ENCODE data around the gene SLC13A3. TPM values are rescaled to one million over a fixed set of nuclear protein-coding genes. Genes with fewer than 3 reads are reported as not detected.

Gene SLC13A3
- total RNA-seq, 1 donor from 2014 or later: 1.8 TPM

DNA sequence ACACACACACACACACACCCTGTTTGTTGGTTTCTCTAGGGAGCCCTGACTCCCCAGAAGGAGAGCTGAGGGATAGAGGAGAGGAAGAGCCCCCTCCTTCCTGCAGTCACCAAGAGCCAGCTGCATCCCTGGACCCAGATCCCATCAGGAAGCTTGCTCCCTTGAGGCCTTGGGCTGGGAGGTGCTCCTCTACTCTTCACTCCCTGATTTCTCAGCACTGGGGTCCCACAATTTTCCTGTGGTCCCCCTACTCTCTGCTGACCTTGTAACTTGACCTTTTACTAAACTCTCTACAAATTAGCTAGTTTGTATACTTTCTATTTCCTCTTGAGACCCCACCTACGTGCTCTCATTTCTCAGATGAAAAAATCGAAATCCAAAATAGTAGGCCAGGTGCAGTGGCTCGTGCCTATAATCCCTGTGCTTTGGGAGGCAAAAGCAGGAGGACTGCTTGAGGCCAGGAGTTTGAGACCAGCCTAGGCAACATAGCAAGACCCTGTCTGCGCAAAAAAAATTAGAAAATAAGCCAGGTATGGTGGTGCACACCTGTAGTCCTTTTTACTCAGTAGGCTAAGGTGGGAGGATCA is 95.8 kb downstream of the SLC13A3 start:
- DNase-seq: no peak

DNA sequence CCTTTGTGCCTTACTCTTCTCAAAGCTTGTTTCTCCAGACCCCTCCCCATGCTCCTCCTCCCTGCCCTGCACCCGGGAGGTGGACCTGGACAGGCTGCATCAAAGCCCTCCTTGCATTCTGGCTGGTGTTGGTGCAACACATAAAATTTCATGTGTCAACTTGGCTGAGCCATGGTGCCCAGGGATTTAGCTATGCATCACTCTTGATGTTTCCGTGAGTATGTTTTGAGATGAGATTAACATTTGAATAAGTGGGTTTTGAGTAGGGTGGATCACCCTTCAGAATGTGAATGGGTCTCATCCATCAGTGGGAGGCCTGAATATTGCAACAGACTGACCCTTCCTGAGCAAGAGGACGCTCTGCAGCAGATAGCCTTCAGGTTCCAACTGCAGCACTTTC is 96.4 kb downstream of the SLC13A3 start:
- DNase-seq: no peak

DNA sequence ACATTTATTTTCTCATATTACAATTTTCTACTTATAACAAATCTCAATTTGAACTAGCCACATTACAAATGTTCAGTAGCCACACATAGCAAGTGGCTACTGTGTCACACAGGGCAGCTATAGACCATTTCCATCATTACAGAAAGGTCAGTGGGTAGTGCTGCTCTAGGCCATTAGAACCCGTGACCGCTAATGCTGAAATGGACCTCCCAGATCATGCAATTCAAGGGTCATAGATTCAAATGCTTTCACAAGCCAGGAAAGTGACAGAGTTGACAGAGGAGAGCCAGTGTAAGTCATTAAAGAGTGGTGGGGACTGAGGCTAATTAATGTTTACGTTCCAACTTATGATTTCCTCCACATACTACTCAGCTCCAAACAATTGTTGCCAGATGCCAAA is 97.3 kb downstream of the SLC13A3 start:
- DNase-seq: no peak

DNA sequence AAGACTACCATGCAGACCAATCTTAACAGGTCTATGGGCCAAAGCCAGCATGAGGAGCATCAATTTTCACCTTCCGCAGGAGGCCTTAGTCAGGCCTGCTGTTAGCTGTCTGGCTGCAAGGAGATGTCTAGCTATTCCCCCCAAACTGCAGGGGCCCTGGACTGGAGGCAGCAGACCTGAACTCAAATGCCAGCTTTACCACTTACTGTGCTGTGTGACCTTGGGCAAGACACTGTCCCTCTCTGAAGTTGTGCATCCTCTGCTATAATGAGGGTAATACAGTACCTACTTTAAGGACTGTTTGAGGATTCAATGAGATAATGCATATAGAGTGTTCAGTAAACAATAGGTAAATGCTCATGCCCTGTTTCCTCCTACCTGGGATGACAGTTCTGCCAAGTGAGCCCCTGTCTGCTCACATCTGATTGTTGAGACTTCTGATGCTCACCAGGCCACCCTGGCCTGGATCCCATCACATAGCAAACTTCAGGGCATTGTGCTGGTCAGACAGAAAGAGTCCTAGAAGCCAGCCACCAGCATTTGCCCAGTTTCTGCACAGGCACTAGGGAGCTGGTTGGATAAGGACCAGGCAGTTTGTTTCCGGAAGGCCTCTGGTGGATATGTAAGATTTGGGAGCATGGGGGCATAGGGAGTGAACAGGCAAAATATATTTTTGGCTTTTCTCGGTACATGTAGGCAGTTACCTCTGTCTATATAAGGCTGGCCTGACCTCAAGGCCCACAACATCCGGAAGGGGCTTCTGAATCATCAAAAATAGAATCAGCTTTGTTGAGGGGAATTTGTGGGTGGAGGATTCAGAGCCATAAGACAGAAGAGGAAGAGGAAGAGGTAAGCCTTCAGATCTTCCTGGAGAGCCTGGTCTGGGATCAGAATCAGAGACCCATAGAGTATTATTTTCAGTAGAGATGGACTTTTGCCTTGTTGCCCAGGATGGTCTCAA is 98.5 kb downstream of the SLC13A3 start:
- DNase-seq: no peak

DNA sequence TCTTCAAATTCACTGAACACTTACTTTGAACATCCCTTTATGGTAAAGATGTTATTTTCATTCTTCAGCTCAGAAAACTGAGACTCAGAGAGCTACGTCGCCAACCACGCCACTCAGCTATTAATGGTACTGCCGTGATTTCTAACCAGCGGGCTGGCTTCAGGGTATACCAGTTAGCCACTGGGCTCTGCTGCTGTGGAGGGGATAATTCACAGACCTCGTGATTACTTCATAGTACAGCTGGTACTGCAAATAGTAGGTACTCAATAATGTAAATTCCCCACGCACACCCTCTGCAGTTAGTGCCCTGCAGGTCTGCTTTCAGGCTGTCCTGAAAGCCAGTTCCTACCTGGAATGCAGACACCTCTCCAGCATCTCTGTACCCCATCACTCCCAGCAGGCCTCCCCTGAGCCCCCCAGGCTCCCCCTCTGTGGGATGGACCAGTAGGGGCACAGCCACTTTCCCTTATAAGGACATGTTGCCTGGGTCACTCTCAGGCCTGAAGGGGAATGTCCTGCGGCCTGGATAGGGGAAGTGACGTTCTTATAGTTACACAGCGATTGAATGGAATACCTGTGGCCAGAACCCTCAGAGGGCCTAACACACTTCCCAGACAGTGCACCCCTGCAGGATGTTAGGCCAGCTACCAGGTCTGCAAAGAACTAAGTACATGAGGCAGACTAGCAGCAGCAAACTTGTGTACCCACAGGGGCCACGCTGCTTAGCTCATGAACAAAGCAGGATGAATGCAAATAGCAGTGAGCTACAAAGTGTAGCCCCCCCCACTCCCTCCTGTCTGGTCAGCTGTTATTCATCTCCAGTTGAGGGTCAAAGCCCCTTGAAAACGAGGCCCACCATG is 99.5 kb downstream of the SLC13A3 start:
- DNase-seq: no peak

DNA sequence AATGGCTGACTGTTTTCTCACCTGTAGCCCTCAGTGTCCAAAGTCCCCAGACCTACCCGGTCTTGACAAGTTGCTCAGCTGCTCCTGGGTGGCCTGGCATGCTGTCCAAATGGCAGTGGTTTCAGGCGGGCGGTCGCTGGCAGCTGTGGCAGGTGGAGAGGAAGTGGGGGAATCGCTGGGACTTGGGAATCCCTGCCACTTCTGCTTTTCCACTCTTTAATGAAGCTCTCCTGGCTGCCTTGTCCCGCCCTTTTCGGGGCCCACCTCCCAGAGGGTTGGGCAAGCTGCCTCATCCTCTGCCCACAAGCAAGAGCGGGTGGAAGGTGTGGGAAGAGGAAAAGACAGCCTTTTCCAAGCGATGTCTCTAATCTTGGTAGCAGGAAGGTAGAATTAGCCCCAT is 100.8 kb downstream of the SLC13A3 start, which contains the start of gene OCSTAMP:
TSS of gene OCSTAMP (minus strand) at position 194 of the 400 bp plus-strand sequence. CDS start at position 100, 94 bp downstream.
- DNase-seq: no peak

DNA sequence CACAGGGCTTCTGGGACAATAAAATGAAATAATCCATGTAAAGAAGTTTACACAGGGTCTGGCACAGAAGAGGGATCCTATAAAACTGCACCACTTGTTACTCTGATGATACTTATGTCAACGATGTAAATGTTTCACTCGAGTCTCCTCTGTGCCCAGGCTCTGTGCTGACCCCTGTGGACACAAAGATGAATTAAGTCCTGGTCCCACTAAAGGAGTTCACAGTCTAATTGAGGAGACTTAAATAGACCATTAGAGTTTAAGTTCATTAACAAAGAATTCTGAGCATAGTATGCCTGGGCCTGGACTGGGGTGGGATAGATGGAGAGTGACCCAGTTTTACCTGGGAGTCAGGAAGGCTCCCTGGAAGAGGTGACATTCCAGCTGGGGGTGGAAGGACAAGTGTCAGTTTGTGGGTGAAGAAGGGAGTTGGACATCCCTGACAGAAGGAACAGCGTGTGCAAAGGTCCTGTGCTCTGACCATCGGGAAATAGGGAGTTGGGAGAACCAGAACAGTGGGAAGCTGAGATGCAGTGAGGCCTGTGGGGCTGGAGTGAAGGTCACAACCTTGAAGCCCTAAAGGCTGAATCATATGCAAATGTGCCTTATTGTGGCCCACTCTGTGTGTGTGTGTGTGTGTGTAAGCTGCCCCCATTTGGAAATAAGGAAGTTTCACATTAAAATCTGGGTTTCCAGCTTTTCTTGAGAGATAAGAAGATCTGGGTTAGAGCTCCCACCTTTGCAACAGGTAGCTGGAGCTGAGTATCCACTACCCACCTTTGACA is 101.9 kb downstream of the SLC13A3 start:
- no peak for DNase-seq

DNA sequence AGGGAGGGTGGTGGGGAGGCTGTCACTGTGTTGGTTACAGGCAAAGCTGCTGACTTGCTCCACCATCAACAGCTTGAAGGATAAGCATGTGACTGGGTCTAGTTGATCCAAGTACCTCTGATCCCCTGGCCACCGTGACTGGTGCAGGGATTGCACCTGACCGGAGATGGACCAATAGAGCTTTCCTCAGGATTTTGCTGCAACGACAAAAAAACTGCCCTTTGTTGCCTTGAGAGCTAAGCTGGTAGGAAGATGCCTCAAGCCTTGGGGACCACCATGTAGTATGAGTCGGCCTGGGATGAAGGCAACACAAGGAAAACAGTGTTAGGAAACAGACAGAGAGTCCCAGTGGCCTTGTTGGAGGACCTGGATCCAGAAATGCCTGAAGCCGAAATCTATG is 102.6 kb downstream of the SLC13A3 start:
- DNase-seq: no peak

DNA sequence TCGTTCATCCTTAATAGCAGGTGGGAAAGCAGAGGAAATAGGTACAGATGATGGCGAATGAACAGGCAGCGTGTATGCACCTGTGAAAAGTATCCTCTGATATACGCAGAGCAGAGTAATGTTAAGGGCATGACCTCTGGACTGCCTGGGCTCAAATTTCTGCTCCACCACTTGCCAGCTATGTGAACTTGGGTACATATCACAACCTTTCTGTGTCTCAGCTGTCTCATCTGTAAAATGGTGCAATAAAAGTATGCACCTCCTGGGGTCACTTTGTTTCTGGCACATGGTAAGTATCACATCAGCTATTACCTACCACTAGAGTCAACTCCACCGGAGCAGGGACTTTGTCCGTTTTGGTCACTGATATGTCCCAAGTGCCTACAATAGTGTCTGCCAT is 103.3 kb downstream of the SLC13A3 start:
- no peak for DNase-seq

DNA sequence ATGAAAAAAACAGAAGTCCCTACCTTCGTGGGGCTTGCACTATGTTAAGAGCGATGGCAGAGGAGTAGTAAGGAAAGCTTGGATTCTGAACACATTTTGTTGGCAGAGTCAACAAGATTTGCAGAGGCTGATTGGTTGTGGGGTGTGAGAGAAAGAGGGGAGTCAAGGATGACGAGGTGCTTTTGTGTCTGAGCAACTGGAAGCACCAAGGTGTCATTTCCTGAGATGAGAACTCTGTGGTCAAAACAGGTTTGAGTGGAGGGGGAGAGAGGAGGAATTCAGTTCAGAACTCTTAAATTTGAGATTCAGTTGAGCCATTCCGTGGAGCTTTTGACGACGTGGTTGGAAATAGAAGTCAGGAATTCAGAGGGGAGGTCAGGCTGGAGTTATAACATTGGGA is 104.3 kb downstream of the SLC13A3 start:
- no peak for DNase-seq

DNA sequence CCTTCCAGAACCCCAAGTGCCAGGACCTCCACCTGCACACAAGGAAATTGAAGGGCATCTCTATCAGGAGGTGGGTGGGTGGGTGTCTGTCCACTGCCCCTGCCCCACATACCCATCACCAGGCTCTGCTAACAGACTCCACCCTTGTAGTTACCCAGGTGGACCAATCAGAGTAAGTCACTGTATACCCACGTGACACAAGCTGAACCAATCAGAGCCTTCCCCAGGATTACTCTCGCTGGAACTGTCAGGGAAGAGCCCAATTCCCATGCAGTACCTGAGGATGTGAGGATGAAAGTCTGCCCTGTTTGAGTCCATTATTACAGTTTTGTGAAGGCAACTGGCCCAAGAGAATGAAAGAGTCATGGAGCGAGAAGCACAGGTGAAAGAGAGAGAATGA is 105.0 kb downstream of the SLC13A3 start:
- no peak for DNase-seq

DNA sequence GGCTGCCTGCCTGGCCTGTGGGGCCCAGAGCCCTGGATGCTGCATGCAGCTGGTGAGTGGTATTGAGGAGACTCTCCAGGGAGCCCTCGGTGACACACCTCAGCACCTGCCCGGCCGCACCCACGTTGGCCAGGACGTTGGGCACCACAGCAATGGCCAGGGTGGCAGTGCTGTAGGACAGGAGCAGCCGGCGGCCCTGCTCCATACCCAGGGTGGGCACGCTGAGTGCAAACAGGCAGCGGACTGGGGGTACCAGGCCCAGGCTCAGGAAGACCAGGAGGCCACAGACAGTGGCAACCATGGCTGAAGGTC is 105.5 kb downstream of the SLC13A3 start:
- no peak for DNase-seq

DNA sequence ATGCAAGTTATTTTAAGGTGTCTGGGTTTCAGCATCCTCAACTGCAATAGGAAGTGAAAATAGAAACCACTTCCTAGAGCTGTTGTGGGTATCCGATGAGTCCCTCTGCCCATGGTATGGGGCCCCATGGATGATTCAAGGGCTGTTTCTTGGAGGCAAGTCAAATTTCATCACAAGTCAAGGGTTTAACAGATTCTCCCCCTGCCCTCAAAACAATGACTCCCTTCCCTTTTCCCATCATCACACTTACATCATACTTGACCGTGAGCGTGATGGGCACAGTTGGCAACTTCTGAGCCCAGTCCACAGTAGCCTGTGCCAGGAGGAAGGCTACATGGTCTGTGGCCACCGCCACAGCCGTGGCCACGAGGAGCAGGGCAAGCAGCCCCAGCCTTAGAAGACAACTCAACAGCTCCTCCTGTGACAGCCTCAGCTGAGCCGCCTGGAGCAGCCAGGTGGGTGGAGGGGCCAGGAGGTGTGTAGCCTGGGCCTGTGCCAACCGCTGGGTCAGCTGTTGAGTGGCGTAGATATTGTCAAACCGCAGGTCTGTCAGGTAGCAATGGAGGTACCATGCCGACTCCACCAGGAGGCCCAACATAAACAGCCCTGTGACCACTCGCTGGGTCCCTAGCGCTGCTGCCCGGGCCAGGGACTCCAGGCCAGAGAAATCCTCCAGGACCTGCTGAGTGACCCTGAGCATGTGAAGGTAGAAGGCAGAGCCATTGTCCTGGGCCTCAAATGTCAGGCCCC is 106.0 kb downstream of the SLC13A3 start:
- DNase-seq: no peak

DNA sequence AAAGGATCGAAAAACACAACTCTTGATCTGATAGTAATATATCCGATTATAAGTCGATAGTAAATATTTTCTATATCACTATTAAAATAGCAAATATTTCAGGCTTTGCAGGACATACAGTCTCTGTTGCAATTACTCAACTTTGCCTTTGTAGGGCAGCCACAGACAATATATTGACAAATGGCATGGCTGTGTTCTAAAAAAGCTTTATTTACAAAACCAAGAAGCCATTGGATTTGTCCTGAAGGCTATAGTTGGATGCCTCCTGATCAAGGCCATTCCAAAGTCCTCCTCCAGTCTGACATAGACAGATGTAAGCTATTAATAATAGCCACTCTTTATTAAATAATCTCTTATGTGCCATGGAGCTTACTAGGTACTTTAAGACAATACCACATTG is 106.7 kb downstream of the SLC13A3 start:
- no peak for DNase-seq

DNA sequence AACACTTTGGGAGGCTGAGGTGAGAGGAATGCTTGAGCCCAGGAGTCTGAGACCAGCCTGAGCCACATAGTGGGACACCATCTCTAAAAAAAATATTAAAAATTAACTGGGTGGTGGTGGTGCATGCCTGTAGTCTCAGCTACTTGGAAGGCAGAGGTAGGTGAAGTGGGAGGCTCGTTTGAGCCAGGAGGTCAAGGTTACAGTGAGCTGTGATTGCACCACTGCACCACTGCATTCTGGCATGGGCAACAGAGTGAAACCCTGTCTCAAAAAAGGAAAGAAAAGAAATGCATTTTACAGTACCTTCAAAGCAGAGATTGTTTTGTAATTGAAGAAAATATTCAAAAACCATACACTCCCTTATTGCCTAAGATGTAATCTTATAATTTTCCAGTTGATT is 107.3 kb downstream of the SLC13A3 start:
- no peak for DNase-seq

DNA sequence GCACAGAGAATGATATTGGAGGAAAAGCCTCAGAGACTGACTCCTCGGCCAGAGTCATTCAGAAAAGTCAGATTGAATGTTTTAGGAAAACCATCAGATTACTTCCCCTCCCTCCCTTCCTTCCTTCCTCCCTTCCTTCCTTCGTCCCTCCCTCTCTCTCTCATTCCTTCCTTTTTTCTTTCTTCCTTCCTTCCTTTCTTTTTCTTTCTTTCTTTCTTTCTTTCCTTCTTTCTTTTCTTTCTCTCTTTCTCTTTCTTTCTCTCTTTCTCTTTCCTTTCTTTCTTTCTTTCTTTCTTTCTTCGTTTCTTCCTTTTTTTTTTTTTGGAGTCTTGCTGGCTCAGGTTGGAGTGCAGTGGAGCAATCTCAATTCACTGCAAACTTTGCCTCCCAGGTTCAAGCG is 108.2 kb downstream of the SLC13A3 start:
- DNase-seq: no peak

DNA sequence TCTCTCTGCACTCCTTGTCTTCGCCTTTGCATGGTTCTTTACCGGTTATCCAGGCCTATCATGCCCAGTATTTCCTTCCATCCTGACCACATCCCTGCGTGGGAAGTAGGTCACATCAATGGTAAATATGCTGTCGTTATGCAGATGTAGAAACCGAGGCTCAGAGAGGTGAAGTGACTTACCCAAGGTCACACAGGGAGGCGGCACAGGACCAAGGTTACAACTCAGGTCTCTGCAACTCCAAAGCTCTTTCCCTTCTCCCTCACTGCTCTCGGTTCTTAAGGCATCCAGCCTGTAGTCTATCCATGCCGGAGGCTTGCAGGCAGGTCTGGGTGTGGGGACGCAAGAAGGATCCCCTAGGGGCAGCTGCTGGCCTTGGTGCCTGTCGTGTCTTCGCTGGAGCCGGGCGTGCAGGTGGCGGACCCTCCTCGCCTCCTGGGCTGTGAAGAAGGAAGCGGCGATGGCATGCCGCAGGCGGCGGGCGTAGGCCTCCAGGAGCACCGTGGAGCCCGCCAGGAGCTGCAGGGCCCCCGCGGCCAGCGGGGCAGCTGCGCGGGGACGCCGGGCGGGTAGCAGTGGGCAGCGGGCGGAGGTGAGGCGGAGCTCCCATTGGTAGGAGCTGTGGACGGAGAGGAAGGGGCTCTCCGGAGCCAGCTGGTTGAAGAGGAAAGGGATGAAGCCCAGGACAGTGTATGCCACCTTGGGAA is 109.9 kb downstream of the SLC13A3 start:
- DNase-seq: no peak

DNA sequence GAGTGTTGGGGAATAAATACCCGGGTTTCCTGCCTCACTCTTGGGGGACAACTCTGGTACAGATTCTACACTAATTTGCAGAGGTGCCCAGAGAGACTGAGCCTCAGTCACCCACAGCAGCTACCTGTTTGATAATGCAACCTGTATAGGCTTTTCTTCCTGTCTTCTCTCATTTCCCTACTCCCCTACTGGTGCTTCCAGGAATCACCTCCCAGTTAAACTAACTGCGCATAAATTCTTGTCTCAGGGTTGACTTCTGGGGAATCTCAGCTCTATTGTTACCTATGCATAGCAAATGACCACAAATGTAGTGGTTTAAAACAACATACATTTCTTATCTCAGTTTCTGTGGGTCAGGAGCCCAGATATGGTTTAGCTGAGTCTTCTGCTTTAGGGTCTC is 112.1 kb downstream of the SLC13A3 start:
- DNase-seq: no peak

DNA sequence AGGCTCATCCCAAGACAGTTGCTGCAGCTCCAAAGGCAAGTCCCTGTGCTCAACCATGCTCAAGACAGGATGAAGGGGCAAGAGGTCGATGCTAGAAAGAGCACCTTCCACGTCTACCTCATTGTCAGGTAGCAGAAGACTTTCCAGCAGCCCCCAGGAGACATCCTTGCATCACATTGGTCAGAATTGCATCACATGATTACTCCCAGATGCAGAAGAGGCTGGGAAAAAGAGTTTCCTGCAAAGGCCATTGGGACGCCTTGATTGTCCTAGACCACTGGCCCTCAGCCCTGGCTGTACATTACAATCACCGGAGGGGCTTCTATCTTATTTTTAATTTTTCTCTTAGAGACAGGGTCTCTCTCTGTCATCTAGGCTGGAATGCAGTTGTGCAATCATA is 120.6 kb downstream of the SLC13A3 start:
- DNase-seq: no peak

DNA sequence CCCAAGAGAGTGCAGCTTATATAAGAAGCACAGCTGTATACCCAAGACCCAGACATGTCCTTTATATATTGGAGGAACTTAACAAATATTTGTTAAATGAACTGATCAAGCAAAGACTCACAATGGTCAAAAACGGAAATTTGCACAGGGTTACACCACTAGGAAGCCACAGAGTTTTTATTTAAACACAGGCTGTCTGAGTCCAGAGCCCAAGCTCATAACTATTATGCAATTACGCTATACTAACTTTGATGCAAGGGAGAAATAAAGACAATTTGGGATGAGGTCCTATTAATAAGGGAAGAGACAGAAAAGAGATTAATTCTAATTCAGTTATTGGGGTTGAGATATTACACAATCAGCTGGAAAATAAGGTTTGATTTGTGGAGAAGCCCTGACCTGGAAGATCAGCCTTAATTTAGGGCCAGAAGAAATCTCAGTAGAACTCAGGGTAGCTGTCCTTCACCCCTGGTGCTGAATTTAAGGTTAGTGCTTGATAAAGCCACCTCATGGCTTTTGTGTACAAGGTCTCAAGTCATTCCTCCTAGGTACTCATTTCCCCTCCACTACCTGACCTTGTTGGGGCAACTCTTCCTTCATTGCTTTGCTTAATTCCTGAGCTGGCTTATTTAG is 127.4 kb downstream of the SLC13A3 start:
- DNase-seq: no peak
